Hepatocyte (in vitro differentiated cells): Measurements from ENCODE around the gene PSMD5. TPM values are rescaled to one million over a fixed set of nuclear protein-coding genes. Genes with fewer than 3 reads are reported as not detected.

Experiments used
- DNase-seq: peaks from one replicate; pipeline ENCODE4 v3.0.0-alpha.2; 2016; ENCODE audit warnings: low spot score
- H2AFZ ChIP-seq: fragments of 200-600 bp; sonication (generic); 2 replicates; pipeline ENCODE4 v1.6.0; 2016; ENCODE audit warnings: antibody characterized with exemption, mild to moderate bottlenecking
- H3K27ac ChIP-seq: fragments of 200-600 bp; sonication (generic); 2 replicates; pipeline ENCODE4 v1.5.1; 2016; ENCODE audit warnings: mild to moderate bottlenecking
- H3K27me3 ChIP-seq: fragments of 200-600 bp; sonication (generic); 2 replicates; pipeline ENCODE4 v1.6.1; 2016
- H3K36me3 ChIP-seq: fragments of 200-600 bp; sonication (generic); replicated peaks from 2 replicates; pipeline ENCODE4 v1.5.1; 2016; ENCODE audit warnings: low read depth; ENCODE audit not compliant: insufficient read depth
- H3K4me1 ChIP-seq: fragments of 200-600 bp; sonication (generic); 2 replicates; pipeline ENCODE4 v1.5.1; 2016; ENCODE audit warnings: mild to moderate bottlenecking, moderate library complexity; ENCODE audit not compliant: insufficient read depth
- H3K4me2 ChIP-seq: fragments of 200-600 bp; sonication (generic); 2 replicates; pipeline ENCODE4 v1.6.0; 2016
- H3K4me3 ChIP-seq: fragments of 200-600 bp; sonication (generic); 2 replicates; pipeline ENCODE4 v1.5.1; 2016; ENCODE audit warnings: mild to moderate bottlenecking
- H3K79me2 ChIP-seq: fragments of 200-600 bp; sonication (generic); 2 replicates; pipeline ENCODE4 v1.6.0; 2017; ENCODE audit warnings: mild to moderate bottlenecking
- H3K9me2 ChIP-seq: fragments of 200-600 bp; sonication (generic); replicated peaks from 2 replicates; pipeline ENCODE4 v1.6.0; 2017; ENCODE audit warnings: mild to moderate bottlenecking; ENCODE audit not compliant: insufficient read depth
- H3K9me3 ChIP-seq: fragments of 200-600 bp; sonication (generic); 2 replicates; pipeline ENCODE4 v1.5.1; 2016; ENCODE audit warnings: low read depth, mild to moderate bottlenecking
- H4K20me1 ChIP-seq: fragments of 200-600 bp; sonication (generic); 2 replicates; pipeline ENCODE4 v1.6.0; 2016; ENCODE audit warnings: mild to moderate bottlenecking; ENCODE audit not compliant: insufficient read depth, poor library complexity, severe bottlenecking
- CTCF ChIP-seq: fragments of 200-600 bp; sonication (generic); IDR thresholded peaks from 2 replicates; pipeline ENCODE4 v1.5.1; 2016; ENCODE audit warnings: antibody characterized with exemption, mild to moderate bottlenecking; ENCODE audit not compliant: poor library complexity
- EZH2 ChIP-seq: fragments of 200-600 bp; sonication (generic); IDR thresholded peaks from 2 replicates; pipeline ENCODE4 v1.6.1; 2016; ENCODE audit warnings: antibody characterized with exemption, mild to moderate bottlenecking, borderline replicate concordance
- EZH2phosphoT487 ChIP-seq: fragments of 200-600 bp; sonication (generic); IDR thresholded peaks from one replicate; pipeline ENCODE4 v1.6.1; 2018; ENCODE audit warnings: antibody characterized with exemption, mild to moderate bottlenecking, low read depth, moderate library complexity; ENCODE audit not compliant: unreplicated experiment, severe bottlenecking
- WGBS: methylation state at CpG from one replicate; pipeline ENCODE4 v1.1.6; 2016; ENCODE audit warnings: low lambda C conversion rate; ENCODE audit errors: missing lambda C conversion rate; 5-methylcytosine and 5-hydroxymethylcytosine counted together
- polyA plus RNA-seq: library from polyadenylated mRNA; unstranded; fragments of >200 nt; fragmentation: Nextera tagmentation; extraction: Ambion mirVana; gene quantifications from 2 replicates; pipeline ENCODE4 v1.2.1, GENCODE V29; 2016
- total RNA-seq: library from RNA; depleted of rRNA; stranded (reverse); fragments of >200 nt; gene quantifications from 2 replicates; pipeline ENCODE4 v1.2.3, GENCODE V29; 2014

PSMD5 gene
- total and polyA plus RNA-seq, 2 experiments from 2014 or later, result 10.4 to 14.7 TPM

GRCh38 chr9:120833325-120833724, 9.4 kb downstream of the PSMD5 start:
- Histone ChIP-seq H3K4me3 (no peak overlapping the region), H4K20me1 (no peaks in the 10 kb centered on the region), H3K27me3 (no peaks in the 10 kb centered on the region), H3K79me2 (no peaks in the 10 kb centered on the region), H3K9me3 (no peaks in the 10 kb centered on the region), H3K27ac (no peak overlapping the region), H2AFZ (no peak overlapping the region), H3K4me2 (no peak overlapping the region), H3K9me2 (no peaks in the 10 kb centered on the region), H3K4me1 (no peaks in the 10 kb centered on the region), H3K36me3 (no peaks in the 10 kb centered on the region)
- no peak for TF ChIP-seq CTCF
- no peak for TF ChIP-seq EZH2phosphoT487
- no peak for TF ChIP-seq EZH2
- 81% methylated on average over 7 of the region's 7 CpGs for WGBS
- DNase-seq, result no peak

GRCh38 chr9:120832807-120833206, 9.9 kb downstream of the PSMD5 start:
- TF ChIP-seq EZH2phosphoT487, result no peak
- no peak for TF ChIP-seq EZH2
- TF ChIP-seq CTCF, result no peak
- Histone ChIP-seq H3K4me1 (no peaks in the 10 kb centered on the region), H4K20me1 (no peaks in the 10 kb centered on the region), H3K9me3 (no peaks in the 10 kb centered on the region), H3K79me2 (no peaks in the 10 kb centered on the region), H3K27me3 (no peaks in the 10 kb centered on the region), H3K4me2 (no peak overlapping the region), H3K4me3 (no peak overlapping the region), H3K9me2 (no peaks in the 10 kb centered on the region), H2AFZ (no peak overlapping the region), H3K27ac (no peak overlapping the region), H3K36me3 (no peaks in the 10 kb centered on the region)
- no peak for DNase-seq

DNA sequence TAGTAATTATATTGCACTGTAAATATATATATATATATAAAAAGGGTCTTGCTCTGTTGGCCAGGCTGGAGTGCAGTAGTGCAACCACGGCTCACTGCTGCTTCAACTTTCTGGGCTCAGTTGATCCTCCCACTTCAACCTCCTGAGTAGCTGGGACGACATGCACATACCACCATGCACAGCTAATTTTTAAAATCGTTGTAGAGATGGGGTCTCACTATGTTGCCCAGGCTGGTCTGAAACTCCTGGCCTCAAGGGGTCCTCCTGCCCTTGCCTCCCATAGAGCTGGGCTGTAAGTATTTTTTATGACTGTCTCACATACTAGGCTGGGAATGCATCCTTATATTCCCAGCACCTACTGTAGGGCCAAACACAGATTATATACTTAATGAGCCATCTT, 11.9 kb downstream of the PSMD5 start:
- Histone ChIP-seq H3K4me3 (no peak overlapping the region), H3K9me2 (no peaks in the 10 kb centered on the region), H3K36me3 (no peaks in the 10 kb centered on the region), H4K20me1 (no peaks in the 10 kb centered on the region), H3K27ac (no peak overlapping the region), H3K79me2 (no peaks in the 10 kb centered on the region), H3K27me3 (no peaks in the 10 kb centered on the region), H3K4me1 (no peaks in the 10 kb centered on the region), H2AFZ (no peak overlapping the region), H3K4me2 (no peak overlapping the region), H3K9me3 (no peaks in the 10 kb centered on the region)
- DNase-seq, result no peak
- 94% methylated on average over 3 of the region's 3 CpGs for WGBS
- TF ChIP-seq EZH2 (no peak), EZH2phosphoT487 (no peak), CTCF (no peak)

- no peaks in the 10 kb centered on the region for H4K20me1 ChIP-seq
- no peak overlapping the region for H2AFZ ChIP-seq
- DNase-seq, result no peak
- no peaks in the 10 kb centered on the region for H3K36me3 ChIP-seq
- no peak overlapping the region for H3K27ac ChIP-seq
- TF ChIP-seq EZH2phosphoT487 (no peak), EZH2 (no peak), CTCF (no peak)
- no peaks in the 10 kb centered on the region for H3K9me3 ChIP-seq
- H3K79me2 ChIP-seq, result no peaks in the 10 kb centered on the region
- H3K4me3 ChIP-seq, result no peak overlapping the region
- no peak overlapping the region for H3K4me2 ChIP-seq
- no peaks in the 10 kb centered on the region for H3K27me3 ChIP-seq
- WGBS, result 90% methylated on average over 3 of the region's 3 CpGs
- H3K4me1 ChIP-seq, result no peaks in the 10 kb centered on the region
- no peaks in the 10 kb centered on the region for H3K9me2 ChIP-seq
These were observed 12.6 kb downstream of the PSMD5 start for GRCh38 chr9:120830151-120830550.
